GM18867 (cell line): ENCODE measurements around the gene PIK3AP1.
"Not testable (repeated sequence)": the region's sequence is repeated elsewhere in the genome, so short reads cannot be mapped to it uniquely, and the experiment has no call there.

Experiments
- ATAC-seq: cut with Tn5 transposase; IDR thresholded peaks from one replicate; pipeline ENCODE4 v1.9.1; 2021; ENCODE audit warnings: mild to moderate bottlenecking, moderate library complexity; ENCODE audit not compliant: unreplicated experiment

The PIK3AP1 gene

DNA sequence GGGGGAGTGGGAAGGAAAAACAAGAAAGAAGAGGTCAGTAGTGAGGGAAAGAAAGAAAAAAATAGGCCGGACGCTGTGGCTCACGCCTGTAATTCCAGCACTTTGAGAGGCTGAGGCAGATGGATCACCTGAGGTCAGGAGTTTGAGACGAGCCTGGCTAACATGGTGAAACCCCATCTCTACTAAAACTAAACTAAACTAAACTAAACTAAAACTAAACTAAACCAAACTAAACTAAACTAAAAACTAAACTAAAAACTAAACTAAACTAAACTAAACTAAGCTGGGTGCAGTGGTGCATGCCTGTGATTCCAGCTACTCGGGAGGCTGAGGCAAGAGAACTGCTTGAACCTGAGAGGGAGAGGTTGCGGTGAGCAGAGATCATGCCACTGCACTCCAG, 22.0 kb downstream of the PIK3AP1 start:
- not testable (repeated sequence) for ATAC-seq

DNA sequence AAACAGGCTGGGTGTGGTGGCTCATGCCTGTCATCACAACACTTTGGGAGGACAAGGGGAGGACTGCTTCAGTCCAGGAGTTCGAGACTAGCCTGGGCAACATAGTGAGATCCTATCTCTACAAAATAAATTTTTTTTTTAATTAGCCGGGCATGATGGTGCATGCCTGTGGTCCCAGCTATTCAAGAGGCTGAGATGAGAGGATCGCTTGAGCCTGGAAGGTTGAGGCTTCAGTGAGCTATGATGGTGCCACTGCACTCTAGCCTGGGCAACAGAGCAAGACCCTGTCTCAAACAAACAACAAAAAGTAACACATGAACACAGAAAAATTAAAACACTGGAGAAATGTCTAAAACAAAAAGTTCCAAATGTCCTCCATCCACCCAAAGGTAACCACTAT, 22.9 kb downstream of the PIK3AP1 start:
- no peak for ATAC-seq

DNA sequence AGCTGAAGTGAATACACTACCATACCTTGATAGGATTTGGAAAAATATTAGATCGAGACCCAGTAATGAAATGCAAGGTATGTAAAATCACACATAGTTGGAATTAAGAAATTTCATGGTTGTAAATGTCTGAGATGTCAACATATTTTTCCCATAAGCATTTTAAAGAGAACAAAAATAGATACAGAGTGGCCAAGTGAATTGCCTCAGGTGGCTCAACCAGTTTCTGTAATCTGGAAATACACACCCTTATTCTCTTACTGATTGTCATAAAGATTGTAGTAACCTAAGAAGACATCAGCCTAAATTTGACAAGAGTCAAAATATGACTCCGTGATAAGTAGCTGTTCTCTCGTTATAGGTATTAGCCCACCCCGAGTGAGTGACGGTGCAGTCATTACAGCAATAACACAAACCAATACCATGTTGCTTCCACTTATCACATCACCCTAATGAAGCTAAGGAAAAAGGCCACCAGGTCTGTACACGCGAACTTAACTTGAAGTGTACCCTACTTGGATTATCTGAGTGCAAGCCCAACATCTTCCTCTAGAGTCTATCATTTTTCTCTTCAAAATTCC, 23.4 kb downstream of the PIK3AP1 start:
- ATAC-seq, result no peak

DNA sequence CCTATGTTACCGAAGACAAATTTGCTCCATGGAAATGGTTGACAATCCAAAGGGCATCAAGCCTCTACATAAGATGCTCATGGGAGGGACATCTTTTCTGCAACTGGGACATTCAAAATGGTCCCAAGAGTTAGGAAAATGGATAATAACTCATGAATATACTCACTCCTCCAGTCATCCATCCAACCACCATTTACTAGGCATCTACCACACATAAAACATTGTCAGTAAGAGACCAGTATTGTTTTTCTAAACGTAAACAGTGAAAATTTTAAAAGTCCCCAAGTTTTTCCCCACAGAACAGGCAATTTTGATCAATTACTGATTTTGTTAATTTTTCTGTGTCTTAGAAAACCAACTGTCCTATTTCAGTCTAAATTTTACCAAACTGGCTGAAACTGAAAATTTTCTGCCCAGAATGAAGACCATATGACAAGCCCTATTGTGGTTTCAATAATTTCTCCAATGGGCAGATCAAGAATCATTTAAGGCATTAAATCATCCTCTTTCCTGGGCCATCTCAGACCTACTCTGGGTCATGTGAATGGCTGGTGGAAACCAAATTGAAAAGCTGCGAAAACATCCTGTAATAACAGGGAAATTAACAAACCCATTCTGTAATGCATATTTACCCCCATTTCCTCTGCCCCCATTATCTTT, 24.2 kb downstream of the PIK3AP1 start:
- ATAC-seq, result no peak

DNA sequence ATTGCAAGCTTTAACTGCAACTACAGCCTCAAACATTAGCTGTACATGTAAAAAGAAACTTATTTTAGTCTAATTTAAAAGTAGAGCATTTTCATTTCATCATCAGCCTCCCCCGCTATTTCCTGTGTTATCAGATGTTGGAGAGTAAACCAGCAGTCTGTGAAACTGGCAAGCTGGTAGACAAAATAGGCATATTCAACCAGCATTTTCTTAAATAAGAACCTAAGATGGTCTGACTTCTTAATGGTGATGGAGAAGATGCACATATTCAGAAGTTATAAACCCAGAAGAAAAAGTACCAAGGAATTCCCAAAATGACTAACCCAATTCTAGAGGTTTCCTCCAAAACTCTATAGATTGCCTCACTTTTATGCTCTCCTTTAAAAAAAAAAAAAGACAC, 24.9 kb downstream of the PIK3AP1 start:
- ATAC-seq, result peak; percentile 44

DNA sequence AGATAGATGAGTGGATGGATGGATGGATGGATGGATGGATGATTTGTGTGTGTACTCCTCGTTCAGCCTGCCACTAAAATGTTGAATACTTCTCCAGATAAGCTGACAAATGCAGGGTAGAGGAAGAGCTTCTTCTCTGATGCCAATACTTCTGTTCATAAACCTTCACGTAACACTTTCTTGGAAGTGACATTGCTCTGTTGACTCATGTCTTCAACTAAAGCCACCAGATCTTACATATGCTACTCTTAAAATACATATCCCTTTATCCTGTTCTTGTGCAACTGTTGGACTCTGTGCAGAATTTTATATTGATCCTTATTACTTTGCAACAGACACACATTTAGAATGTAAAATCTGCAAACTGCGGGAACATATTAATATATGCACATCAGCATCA, 26.9 kb downstream of the PIK3AP1 start:
- ATAC-seq, result no peak

DNA sequence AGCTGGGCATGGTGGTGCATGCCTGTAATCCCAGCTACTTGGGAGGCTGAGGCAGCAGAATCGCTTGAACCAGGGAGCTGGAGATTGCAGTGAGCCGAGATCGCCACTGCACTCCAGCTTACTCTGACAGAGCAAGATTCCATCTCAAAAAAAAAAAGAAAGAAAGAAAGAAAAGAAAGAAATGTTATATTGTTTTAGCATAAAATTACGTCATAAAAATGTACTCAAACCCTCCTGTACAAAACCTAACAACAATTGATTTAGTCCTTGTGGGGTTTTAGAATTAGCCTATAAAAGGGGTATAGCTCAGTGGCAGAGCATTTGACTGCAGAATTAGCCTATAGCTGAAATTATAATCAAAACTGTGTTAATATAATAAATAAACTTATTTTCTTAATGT, 27.9 kb downstream of the PIK3AP1 start:
- no peak for ATAC-seq

DNA sequence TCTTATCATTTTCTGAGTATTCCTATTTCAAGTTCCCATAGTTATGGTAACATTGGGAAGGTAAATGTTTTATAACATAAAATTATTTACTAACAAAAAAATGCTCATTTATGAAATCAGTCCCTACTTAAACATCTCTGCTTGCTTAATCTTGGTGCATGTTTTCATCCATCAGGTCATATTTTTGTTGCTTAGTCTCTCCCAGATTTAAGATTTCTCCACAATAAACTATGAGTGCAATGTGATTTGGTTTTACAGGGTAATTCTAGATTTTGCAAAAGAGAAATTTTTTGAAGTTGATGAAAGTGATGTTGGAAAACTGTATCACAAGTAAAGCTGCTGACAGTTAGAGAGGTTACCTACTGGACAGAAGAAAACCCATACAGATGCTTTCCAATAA, 28.6 kb downstream of the PIK3AP1 start:
- no peak for ATAC-seq

DNA sequence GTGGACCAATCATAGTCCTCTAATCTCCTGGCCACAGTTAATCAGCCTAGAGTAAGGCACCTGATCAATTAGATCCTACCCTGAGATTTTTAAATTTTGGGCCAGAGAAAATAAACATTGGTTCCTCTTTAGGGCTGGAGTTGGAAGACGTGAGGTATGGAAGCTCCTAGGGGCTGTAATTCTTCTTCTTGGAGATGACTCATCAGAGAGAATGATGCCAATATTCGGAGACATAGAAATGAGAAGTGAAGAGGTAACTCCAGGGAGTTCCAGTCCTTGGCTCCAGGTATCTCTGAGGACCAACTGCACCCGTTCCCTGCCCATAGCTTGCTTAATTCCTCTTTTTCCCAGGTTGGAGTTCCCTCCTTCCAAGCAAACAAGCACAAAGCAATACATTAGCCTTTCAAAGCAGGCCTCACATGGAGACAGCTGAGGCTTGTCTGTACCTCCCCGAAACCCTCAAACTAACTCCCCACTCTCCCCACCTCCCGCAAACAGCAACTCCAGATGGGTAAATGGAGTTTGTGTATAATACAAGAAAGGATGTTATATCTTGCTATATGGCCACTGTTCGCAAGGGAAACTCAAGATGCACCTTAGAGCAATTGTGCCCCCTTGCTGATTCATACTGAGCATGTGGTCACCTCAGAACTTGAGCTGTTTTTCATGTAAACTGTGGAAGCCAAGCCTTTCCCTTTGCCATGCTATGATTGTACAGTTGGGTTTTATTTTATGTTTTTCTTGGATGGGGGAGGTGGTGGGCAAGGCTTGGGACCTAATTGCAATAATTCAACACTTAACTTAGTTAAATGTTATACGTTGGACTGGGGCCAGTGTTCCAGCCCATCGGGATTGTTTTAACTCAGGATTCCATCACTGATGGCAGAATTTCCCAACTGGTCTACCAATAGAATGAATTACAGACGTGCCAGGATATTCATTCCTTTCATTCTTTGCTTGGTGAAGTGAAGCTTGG, 29.3 kb downstream of the PIK3AP1 start:
- ATAC-seq, result peak; percentile 40

DNA sequence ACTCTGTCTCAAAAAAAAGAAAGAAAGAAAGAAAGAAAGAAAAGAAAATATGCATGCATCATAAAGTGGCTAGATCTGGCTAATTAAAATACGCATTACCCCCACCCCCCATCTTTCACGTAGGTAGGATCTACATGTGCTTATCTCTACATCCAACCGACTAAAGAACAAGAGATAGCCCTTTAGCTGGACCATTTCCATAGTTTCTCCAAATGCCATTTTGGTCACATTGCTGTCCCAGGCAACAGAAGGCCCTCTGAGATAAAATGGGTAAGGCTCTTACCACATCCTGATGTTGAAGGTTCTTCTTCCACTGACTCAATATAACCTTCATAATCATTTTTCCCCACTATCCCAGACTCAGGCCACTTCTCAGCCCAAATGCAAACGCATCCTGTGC, 31.5 kb downstream of the PIK3AP1 start:
- no peak for ATAC-seq

DNA sequence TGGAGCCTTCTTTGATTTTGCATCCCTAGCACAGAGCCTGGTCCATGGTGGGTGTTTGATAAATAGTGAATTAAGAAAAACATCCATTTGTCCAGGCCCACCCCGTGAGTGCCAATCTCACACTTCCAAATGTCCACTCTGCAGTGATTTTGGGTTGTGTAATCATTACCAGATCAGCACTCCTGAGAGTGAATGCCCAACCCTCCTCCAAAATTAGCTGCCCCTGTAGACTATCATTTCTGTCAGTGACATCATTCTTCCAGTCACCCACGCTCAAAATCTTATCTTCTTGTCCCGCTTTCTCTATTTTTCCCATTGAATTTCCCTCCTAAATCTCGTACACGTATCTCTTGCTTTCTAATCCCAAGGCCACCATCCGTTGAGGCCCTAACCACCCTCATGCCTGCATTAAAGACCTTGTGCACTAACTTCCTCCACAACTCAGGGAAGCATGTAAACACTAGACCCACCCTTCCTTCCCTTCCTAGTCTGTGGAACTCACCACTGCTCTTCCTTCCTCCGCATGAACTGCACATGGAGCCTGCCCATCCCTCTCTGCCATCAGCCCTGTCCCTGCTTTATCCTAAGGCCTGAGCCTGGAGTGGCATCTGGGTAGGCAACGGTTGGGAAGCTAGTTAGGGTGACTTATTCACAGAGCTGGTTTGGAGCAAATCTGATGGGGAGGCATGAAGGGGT, 32.8 kb downstream of the PIK3AP1 start:
- no peak for ATAC-seq

DNA sequence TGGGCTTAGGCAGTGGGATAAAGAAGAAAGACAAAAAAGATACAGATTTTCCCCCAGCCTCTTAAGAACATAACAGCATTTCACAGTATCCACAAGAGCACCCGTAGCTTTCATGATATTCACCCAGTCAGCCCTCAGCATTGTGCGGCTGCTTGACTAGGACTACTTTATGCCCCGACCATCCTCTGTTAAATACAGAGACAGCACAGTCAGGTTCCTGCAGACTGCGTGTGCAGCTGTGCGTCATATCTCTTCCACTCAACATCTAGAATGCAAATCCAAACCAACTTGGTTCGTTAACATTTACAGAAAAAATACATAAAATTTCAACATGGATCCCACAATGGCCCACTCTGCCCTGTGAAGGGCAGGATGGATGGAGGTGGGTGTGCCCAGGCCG, 33.8 kb downstream of the PIK3AP1 start:
- no peak for ATAC-seq

DNA sequence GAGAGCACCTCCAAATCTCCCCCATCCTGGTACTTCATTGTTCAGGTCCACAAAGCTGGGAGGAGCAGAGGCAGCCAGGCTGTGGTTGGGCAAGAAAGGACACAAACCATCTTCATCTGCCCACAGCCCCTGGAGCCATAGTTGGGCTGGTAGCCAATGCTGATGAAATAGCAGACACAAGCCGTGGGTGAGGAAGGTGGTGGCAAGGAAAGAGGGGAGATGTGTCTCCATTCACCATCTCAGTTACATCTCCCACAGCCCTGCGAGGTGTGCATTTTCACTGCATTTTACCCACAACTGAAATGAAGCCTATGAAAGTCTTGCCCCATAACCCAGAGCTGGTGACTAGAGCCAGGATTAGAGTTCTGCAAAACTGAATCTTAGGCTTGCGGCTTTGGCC, 35.0 kb downstream of the PIK3AP1 start:
- no peak for ATAC-seq

DNA sequence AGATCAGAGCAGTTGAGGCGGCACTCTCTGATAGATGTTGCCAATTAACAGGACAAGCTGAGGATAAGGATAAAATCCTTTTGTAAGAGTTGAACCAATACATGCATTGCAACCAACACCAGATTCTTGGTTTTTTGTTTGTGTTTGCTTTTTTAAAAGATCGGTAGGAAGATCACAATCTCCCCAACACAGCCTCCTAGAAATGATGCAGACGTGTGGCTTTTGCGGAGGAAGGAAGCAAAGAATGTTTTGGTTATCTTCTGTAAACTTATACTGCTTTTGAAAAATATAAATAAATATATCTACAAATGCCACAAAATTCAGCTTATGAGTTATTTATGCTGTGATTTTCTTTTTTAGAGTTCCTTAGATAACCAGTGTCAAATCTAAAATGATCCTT, 35.5 kb downstream of the PIK3AP1 start:
- no peak for ATAC-seq

DNA sequence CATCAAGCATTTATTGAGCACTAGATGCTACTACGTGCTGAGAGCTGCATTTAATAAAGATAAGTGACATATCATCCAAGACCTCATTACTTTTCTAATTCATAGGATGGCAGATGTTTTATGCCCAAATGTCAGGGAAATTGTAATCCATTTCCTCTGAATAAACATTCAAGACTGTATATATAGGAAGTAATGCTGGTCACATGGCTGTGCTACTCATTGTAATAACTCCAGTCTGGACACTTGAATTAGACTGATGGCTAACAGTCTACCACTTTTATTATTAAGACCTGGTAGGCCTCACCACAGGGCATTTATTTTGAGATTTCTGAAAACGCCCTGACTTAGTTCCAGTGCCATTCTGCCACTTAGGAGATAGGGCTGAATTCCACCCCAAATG, 36.6 kb downstream of the PIK3AP1 start:
- no peak for ATAC-seq

DNA sequence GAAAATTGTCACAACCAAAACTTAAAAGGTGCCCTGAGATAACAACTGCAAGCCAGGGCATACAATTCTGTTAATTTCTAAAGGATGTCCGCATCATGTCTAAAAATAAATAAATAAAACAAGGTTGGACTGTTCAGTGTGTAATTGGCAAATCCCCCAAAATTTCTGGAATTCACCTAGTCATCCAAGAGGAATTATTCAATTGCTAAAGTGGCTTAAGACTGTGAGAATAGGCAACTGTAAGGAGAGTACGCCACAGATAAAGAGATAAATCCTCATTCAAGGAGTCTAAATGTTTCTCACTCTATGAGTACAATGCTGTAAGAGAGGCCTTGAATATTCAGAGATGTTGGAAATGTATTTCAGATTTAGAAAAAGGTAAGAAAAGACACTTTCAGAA, 37.2 kb downstream of the PIK3AP1 start:
- no peak for ATAC-seq

DNA sequence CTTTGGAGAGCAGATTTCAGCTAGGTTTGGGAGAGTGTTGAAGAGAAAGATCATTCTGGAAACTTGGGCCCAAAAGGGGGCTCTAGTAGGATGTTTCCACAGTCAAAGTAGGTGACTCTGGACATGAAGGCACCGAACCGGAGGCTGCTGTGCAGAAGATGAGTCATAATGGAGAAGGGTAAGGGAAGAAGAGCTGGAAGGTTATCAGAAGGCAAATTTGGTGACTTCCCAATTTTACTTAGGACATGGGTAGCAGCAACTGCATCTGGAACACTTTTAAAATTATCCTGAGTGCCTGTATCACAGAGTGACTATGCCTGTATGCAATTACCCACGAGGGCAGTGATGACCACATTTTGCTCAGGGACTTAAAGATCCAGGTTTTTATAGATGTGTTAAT, 38.8 kb downstream of the PIK3AP1 start:
- no peak for ATAC-seq

DNA sequence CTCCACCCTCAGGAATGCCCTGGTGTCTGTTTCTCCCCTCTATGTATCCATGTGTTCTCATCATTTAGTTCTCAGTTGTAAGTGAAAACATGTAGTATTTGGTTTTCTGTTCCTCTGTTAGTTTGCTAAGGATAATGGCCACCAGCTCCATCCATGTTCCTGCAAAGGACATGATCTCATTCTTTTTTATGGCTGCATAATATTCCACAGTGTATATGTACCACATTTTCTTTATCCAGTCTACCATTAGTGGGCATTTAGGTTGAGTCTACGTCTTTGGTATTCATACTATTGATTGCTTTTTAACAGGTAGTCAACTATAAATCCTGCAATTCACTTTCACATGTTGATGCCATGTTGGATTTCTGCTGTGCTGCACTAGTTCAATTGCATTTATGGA, 39.9 kb downstream of the PIK3AP1 start:
- ATAC-seq, result not testable (repeated sequence)

DNA sequence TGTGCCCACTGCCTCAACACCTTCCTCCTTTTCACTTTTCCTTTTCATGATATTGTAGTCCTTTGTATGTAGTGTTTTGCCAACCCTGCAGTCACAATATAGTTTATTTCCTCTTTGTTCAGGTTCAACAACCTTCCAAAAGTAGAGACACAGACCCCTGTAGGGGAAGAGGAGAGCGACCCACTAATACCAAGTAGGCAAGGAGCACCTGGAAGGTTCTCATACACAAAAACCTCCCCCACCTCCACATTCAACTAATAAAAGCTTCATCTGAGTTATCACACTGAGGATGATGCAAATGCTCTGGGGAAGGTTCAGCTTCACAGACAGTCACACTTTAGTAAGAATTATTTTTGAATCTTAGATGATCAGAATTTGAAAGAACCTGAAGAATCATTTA, 41.6 kb downstream of the PIK3AP1 start:
- ATAC-seq, result no peak

DNA sequence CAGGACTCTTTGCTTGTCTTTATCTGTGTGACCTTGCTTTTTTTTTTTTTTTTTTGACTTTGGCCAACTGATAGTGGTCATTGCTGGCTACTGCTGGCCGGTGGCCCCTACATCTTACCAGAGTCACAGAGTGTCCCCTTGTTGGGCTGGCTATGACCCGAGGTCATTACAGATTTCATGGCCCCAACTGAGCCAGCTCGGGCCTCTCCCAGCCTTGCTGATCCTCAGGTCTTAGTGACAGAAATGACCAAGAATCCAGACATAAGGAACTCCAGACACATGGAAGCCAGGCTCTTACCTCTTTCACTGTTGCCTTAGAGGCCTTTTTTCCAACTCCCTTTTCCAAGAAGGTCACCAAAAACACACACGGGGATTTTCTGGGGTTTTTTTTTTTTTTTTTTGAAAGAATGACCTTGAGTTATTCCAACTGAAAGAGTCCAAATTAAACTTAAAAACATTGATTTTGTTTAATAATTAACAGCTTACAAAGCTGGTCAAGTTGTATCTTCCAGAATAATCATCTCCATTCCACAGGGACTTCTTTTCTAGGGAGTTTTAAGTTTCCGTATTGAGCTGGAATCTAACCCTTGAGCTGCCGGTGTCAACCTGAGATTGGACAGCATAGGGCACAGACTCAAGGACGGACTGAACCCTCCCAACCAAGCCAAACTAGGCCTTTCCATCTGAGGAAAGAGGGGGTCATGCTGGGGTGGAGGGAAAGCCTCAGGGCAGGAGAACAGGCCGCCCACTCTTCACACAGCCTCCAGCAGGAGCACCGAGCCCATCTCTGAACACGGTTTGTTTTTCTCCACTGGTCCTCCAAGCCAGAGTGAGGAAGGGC, 43.8 kb downstream of the PIK3AP1 start:
- ATAC-seq, result no peak
